IPS DF 6.9 (cell line): Measurements from ENCODE around the gene ABCA12.

Experiments
- DNase-seq: peaks from one replicate; pipeline ENCODE4 v3.0.0-alpha.2; 2013; ENCODE audit warnings: low read depth, low spot score
- H3K27ac ChIP-seq: one replicate; pipeline ENCODE4 v1.5.1; 2013; ENCODE audit warnings: low read length, control low read depth
- H3K27me3 ChIP-seq: 2 replicates; pipeline ENCODE4 v1.6.1; 2013; ENCODE audit warnings: mild to moderate bottlenecking, low read length; ENCODE audit not compliant: control insufficient read depth, insufficient read depth
- H3K36me3 ChIP-seq: 2 replicates; pipeline ENCODE4 v1.6.1; 2013; ENCODE audit warnings: low read length; ENCODE audit not compliant: control insufficient read depth, insufficient read depth
- H3K4me1 ChIP-seq: 2 replicates; pipeline ENCODE4 v1.6.1; 2013; ENCODE audit warnings: low read length; ENCODE audit not compliant: control insufficient read depth, insufficient read depth
- H3K4me3 ChIP-seq: 2 replicates; pipeline ENCODE4 v1.5.1; 2013; ENCODE audit warnings: mild to moderate bottlenecking, low read length
- H3K9me3 ChIP-seq: 2 replicates; pipeline ENCODE4 v1.6.1; 2013; ENCODE audit warnings: low read length, inconsistent platforms; ENCODE audit not compliant: control insufficient read depth, insufficient read depth
- WGBS: extraction: QIAGEN DNeasy Blood & Tissue Kit; methylation state at CpG from one replicate; pipeline ENCODE4 v1.1.7; 2013; ENCODE audit warnings: mixed read lengths, missing lambda C conversion rate; ENCODE audit not compliant: insufficient read length, insufficient coverage; 5-methylcytosine and 5-hydroxymethylcytosine counted together

Gene ABCA12

GRCh38 chr2:214896274-214896673, 242.2 kb downstream of the ABCA12 start:
- Histone ChIP-seq H3K9me3 (no peaks in the 10 kb centered on the region), H3K27ac (no peak overlapping the region), H3K4me1 (no peaks in the 10 kb centered on the region), H3K4me3 (no peak overlapping the region), H3K27me3 (no peaks in the 10 kb centered on the region), H3K36me3 (no peaks in the 10 kb centered on the region)
- no CpG with 5 or more reads among the region's 1 CpG for WGBS
- DNase-seq: no peak

- Histone ChIP-seq H3K27ac (no peak overlapping the region), H3K36me3 (no peaks in the 10 kb centered on the region), H3K27me3 (no peaks in the 10 kb centered on the region), H3K4me3 (no peak overlapping the region), H3K4me1 (no peaks in the 10 kb centered on the region), H3K9me3 (no peaks in the 10 kb centered on the region)
- DNase-seq: no peak
- whole genome bisulfite sequencing: no CpG with 5 or more reads among the region's 3 CpGs
These were observed 243.0 kb downstream of the ABCA12 start for GRCh38 chr2:214895469-214895868.

DNA sequence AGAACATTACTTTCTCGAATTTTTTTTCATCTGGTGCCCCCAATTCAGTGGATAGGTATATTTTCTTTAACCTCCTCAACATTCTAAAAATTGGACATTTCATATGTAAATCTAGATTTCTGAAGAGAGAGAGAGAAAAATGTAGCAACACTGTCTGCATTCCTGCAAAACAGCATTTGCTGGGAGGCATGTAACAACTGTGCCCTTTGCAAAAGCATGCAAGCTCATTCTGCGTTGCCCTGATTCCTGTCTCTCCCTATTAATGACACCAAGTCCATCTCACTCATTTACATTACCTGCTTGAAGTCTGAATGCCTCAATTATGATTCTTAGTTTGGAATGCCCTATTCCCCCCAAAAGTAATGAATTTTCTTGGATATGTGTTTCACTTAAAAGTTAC, 249.1 kb downstream of the ABCA12 start:
- no CpG with 5 or more reads among the region's 2 CpGs for WGBS
- H3K4me1 ChIP-seq: peaks cover 2% of the 10 kb centered on the region; the same call in 1 of the 2 replicates
- H3K27ac ChIP-seq: no peak overlapping the region
- H3K27me3 ChIP-seq: no peaks in the 10 kb centered on the region
- H3K4me3 ChIP-seq: no peak overlapping the region
- no peak for DNase-seq
- H3K36me3 ChIP-seq: no peaks in the 10 kb centered on the region
- H3K9me3 ChIP-seq: no peaks in the 10 kb centered on the region

DNA sequence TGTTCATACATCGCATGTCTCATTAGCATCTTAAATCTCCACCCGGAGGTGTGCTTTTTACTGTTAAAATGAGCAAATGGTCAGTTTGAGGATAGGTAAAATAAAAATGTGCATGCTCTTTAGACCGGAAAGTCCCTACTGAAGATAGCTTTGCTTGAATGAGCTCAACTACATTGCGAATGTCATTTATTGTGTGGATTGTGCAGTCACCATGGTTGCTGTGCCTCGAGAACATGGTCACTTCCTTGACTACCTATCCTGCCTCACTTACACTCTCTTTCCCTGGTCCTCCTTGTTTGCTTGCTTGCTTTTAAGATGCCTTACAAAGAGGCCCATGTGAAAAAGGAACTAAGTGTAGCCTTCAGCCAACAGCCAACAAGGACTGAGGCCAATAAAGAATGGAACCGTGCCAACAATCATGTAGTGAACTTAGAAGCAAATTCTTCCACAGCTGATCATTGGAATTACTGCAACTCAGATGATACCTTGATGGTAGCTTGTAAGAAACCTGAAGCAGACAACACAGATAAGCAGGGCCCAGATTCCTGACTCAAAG, 256.7 kb downstream of the ABCA12 start:
- Histone ChIP-seq H3K9me3 (no peaks in the 10 kb centered on the region), H3K27ac (no peak overlapping the region), H3K4me3 (no peak overlapping the region), H3K4me1 (no peaks in the 10 kb centered on the region), H3K36me3 (no peaks in the 10 kb centered on the region), H3K27me3 (no peaks in the 10 kb centered on the region)
- no CpG with 5 or more reads among the region's 6 CpGs for WGBS
- no peak for DNase-seq
